ENCODE data around the gene ACSM4. TPM values are rescaled to one million over a fixed set of nuclear protein-coding genes. Genes with fewer than 3 reads are reported as not detected.

Gene ACSM4
- not detected for total RNA-seq
- not detected for polyA plus RNA-seq
- long read RNA-seq, donor 1, result 0 reads
- long read RNA-seq, donor 2, result 0 reads
- long read RNA-seq, donor 3, result 0 reads
- long read RNA-seq, donor 4, result 0 reads
- long read RNA-seq, donor 5, result 0 reads

GRCh38 chr12:7303772-7304171, at the start of gene ACSM4:
ACSM4 (plus strand) TSS chr12:7304072; CDS start chr12:7304332, 260 bp downstream.
- Histone ChIP-seq H3K9me3 (ENCODE audit: control insufficient read depth in 4 of 4, insufficient read depth in 3 of 4, low read length in 3 of 4) (no peaks in the 10 kb centered on the region), H3K4me3 (no peak within 1 kb of the TSS), H3K36me3 (ENCODE audit: control insufficient read depth in 4 of 4, insufficient read depth in 4 of 4, low read length in 4 of 4) (no peaks in the 10 kb centered on the region), H3K27me3 (ENCODE audit: control insufficient read depth in 3 of 3, insufficient read depth in 3 of 3, low read length in 2 of 3) (no peaks in the 10 kb centered on the region), H3K9ac (ENCODE audit: insufficient read depth in 1 of 2, low read length in 2 of 2) (no peak within 1 kb of the TSS), H3K4me1 (ENCODE audit: control insufficient read depth in 5 of 5, insufficient read depth in 5 of 5, low read length in 5 of 5) (peaks cover 0 to 21% (median 2%) of the 10 kb centered on the region in 5 donors), H3K27ac (ENCODE audit: low read depth in 1 of 2, low read length in 1 of 2) (no peak within 1 kb of the TSS)
- no peak for TF ChIP-seq CTCF (IDR thresholded peaks at IDR 0.05; ENCODE audit: control extremely low read depth, extremely low read depth)
- ATAC-seq (ENCODE audit: insufficient read depth, low FRiP score) (no peak), DNase-seq (no peak)
- WGBS, 2 donors, result 87 to 95% methylated on average over 3 of the region's 3 CpGs

GRCh38 chr12:7259060-7259459, 44.8 kb upstream of the ACSM4 start:
- TF ChIP-seq CTCF (IDR thresholded peaks at IDR 0.05; ENCODE audit: control extremely low read depth, extremely low read depth), result no peak
- no peak overlapping the region for H3K27ac ChIP-seq (ENCODE audit: low read depth in 1 of 2, low read length in 1 of 2)
- DNase-seq, result no peak
- no peaks in the 10 kb centered on the region for H3K27me3 ChIP-seq (ENCODE audit: control insufficient read depth in 3 of 3, insufficient read depth in 3 of 3, low read length in 2 of 3)
- H3K9me3 ChIP-seq (ENCODE audit: control insufficient read depth in 4 of 4, insufficient read depth in 3 of 4, low read length in 3 of 4), result peaks cover 0 to 2% (median 0%) of the 10 kb centered on the region in 4 donors
- no peak for ATAC-seq (ENCODE audit: insufficient read depth, low FRiP score)
- no peak overlapping the region for H3K9ac ChIP-seq (ENCODE audit: insufficient read depth in 1 of 2, low read length in 2 of 2)
- no peaks in the 10 kb centered on the region for H3K36me3 ChIP-seq (ENCODE audit: control insufficient read depth in 4 of 4, insufficient read depth in 4 of 4, low read length in 4 of 4)
- WGBS, 2 donors, result 93 to 94% methylated on average over 1 of the region's 1 CpG
- H3K4me1 ChIP-seq (ENCODE audit: control insufficient read depth in 5 of 5, insufficient read depth in 5 of 5, low read length in 5 of 5), result no peaks in the 10 kb centered on the region
- H3K4me3 ChIP-seq, result no peak overlapping the region

DNA sequence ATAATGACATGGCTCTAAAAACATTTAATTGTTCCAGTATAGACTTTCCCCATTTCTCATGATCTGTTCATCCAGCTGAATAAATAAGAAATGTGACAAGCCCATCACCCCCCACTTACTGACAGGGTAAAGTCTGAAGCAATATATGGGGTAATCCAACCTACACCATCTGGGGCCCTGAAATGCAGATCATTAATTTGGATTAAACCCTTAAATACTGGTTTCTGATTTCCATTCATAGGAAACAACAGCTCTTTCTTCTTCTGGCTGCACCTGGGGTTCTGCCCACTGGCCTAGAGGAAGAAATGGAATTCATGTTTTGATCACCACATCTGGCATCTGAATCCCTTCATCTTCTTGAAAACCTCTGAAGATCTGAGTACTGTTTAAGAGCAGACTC, 39.3 kb upstream of the ACSM4 start:
- no peak for ATAC-seq (ENCODE audit: insufficient read depth, low FRiP score)
- no peak overlapping the region for H3K9ac ChIP-seq (ENCODE audit: insufficient read depth in 1 of 2, low read length in 2 of 2)
- H3K27me3 ChIP-seq (ENCODE audit: control insufficient read depth in 3 of 3, insufficient read depth in 3 of 3, low read length in 2 of 3), result no peaks in the 10 kb centered on the region
- peaks cover 0 to 2% (median 0%) of the 10 kb centered on the region in 4 donors for H3K9me3 ChIP-seq (ENCODE audit: control insufficient read depth in 4 of 4, insufficient read depth in 3 of 4, low read length in 3 of 4)
- no peaks in the 10 kb centered on the region for H3K4me1 ChIP-seq (ENCODE audit: control insufficient read depth in 5 of 5, insufficient read depth in 5 of 5, low read length in 5 of 5)
- no peak for TF ChIP-seq CTCF (IDR thresholded peaks at IDR 0.05; ENCODE audit: control extremely low read depth, extremely low read depth)
- H3K27ac ChIP-seq (ENCODE audit: low read depth in 1 of 2, low read length in 1 of 2), result no peak overlapping the region
- no peak overlapping the region for H3K4me3 ChIP-seq
- H3K36me3 ChIP-seq (ENCODE audit: control insufficient read depth in 4 of 4, insufficient read depth in 4 of 4, low read length in 4 of 4), result no peaks in the 10 kb centered on the region
- DNase-seq, result no peak

DNA sequence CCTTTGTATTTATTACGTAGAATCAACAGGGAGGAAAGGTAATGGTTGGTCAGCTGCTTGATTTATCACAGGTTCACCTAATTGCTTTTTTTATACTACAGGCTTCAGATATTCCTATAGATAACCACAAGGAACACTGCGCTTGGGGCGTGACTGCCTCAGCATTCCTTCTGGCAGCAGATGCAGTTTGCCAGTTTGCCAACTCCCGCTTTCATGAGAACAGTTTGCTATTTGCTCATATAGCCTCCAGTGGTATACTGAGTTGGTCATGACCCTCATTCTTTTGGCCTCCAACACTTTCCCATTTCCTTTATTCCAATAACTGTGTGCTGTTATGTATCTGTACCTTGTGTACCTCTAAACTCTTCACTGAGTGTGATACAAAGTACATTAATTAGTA, 38.6 kb upstream of the ACSM4 start:
- no peak for TF ChIP-seq CTCF (IDR thresholded peaks at IDR 0.05; ENCODE audit: control extremely low read depth, extremely low read depth)
- H3K27me3 ChIP-seq (ENCODE audit: control insufficient read depth in 3 of 3, insufficient read depth in 3 of 3, low read length in 2 of 3), result no peaks in the 10 kb centered on the region

More for the DNA sequence above, 38.6 kb upstream of the ACSM4 start:
- Histone ChIP-seq H3K36me3 (ENCODE audit: control insufficient read depth in 4 of 4, insufficient read depth in 4 of 4, low read length in 4 of 4) (no peaks in the 10 kb centered on the region), H3K9me3 (ENCODE audit: control insufficient read depth in 4 of 4, insufficient read depth in 3 of 4, low read length in 3 of 4) (peaks cover 0 to 2% (median 0%) of the 10 kb centered on the region in 4 donors), H3K4me3 (no peak overlapping the region), H3K27ac (ENCODE audit: low read depth in 1 of 2, low read length in 1 of 2) (no peak overlapping the region), H3K9ac (ENCODE audit: insufficient read depth in 1 of 2, low read length in 2 of 2) (no peak overlapping the region), H3K4me1 (ENCODE audit: control insufficient read depth in 5 of 5, insufficient read depth in 5 of 5, low read length in 5 of 5) (no peaks in the 10 kb centered on the region)
- 92 to 95% methylated on average over 4 of the region's 4 CpGs for WGBS, 2 donors
- DNase-seq, result no peak
- ATAC-seq (ENCODE audit: insufficient read depth, low FRiP score), result no peak
